WTC11 (cell line): Measurements from ENCODE around the gene GLE1. TPM values are rescaled to one million over a fixed set of nuclear protein-coding genes. Genes with fewer than 3 reads are reported as not detected.

Experiments used
- ATAC-seq: fragments of 200-7000 bp; cut with Tn5 transposase; 2 replicates; pipeline ENCODE4 v1.10.0; 2021; ENCODE audit warnings: mild to moderate bottlenecking, moderate library complexity
- CTCF ChIA-PET: fragments of 300-600 bp; sonication (Branson Sonifier 250); formaldehyde crosslinking; loops from one replicate; lab custom pipeline; 2021; ENCODE audit warnings: antibody characterized with exemption; lab: Charles Lee
- POLR2A ChIA-PET: fragments of 350-600 bp; sonication (Branson Sonifier 250); formaldehyde crosslinking; loops from one replicate; lab custom pipeline; 2021; ENCODE audit warnings: antibody characterized with exemption; lab: Charles Lee
- DNase-seq: peaks from one replicate; pipeline ENCODE4 v3.0.0; 2021; ENCODE audit warnings: low spot score
- H3K27ac Mint-ChIP-seq: 2 replicates; pipeline ENCODE4 v1.8.0; 2021; ENCODE audit warnings: mixed read lengths
- H3K27me3 Mint-ChIP-seq: 2 replicates; pipeline ENCODE4 v1.8.0; 2021; ENCODE audit warnings: low read depth, mild to moderate bottlenecking, moderate library complexity, mixed read lengths
- H3K36me3 Mint-ChIP-seq: 2 replicates; pipeline ENCODE4 v1.8.0; 2021; ENCODE audit warnings: mixed read lengths
- H3K4me1 Mint-ChIP-seq: 2 replicates; pipeline ENCODE4 v1.8.0; 2022; ENCODE audit warnings: mixed read lengths
- H3K4me3 Mint-ChIP-seq: 2 replicates; pipeline ENCODE4 v1.8.0; 2021; ENCODE audit warnings: mild to moderate bottlenecking, moderate library complexity, mixed read lengths
- H3K9me3 Mint-ChIP-seq: 2 replicates; pipeline ENCODE4 v1.8.0; 2021; ENCODE audit warnings: mixed read lengths
- ATF1 ChIP-seq: sonication (generic); formaldehyde crosslinking; IDR thresholded peaks from 2 replicates; pipeline ENCODE4 v1.8.1; 2023; ENCODE audit warnings: mild to moderate bottlenecking, moderate library complexity, missing genetic modification reagents
- CBFB ChIP-seq: sonication (generic); formaldehyde crosslinking; IDR thresholded peaks from 2 replicates; pipeline ENCODE4 v1.8.1; 2022; ENCODE audit warnings: mild to moderate bottlenecking, low read depth, missing genetic modification reagents
- ESRRA ChIP-seq: sonication (generic); formaldehyde crosslinking; IDR thresholded peaks from 2 replicates; pipeline ENCODE4 v1.8.1; 2022; ENCODE audit warnings: mild to moderate bottlenecking, missing genetic modification reagents, borderline replicate concordance
- FOXK1 ChIP-seq: sonication (generic); formaldehyde crosslinking; IDR thresholded peaks from 2 replicates; pipeline ENCODE4 v1.8.0; 2022; ENCODE audit warnings: mild to moderate bottlenecking, moderate library complexity, missing genetic modification reagents
- FOXP1 ChIP-seq: sonication (generic); formaldehyde crosslinking; IDR thresholded peaks from 2 replicates; pipeline ENCODE4 v1.8.0; 2022; ENCODE audit warnings: missing genetic modification reagents, mild to moderate bottlenecking, moderate library complexity, borderline replicate concordance
- GABPB1 ChIP-seq: sonication (generic); formaldehyde crosslinking; IDR thresholded peaks from 2 replicates; pipeline ENCODE4 v1.8.1; 2023; ENCODE audit warnings: mild to moderate bottlenecking, missing genetic modification reagents
- GRHL2 ChIP-seq: fragments of 250-450 bp; sonication (Bioruptor Pico); IDR thresholded peaks from 2 replicates; pipeline ENCODE4 v1.8.0; 2022; ENCODE audit warnings: mild to moderate bottlenecking, moderate library complexity; ENCODE audit not compliant: insufficient replicate concordance, severe bottlenecking
- GTF2I ChIP-seq: fragments of 250-450 bp; sonication (Bioruptor Pico); conservative IDR thresholded peaks from 2 replicates; pipeline ENCODE4 v1.4.0; 2021; ENCODE audit warnings: mild to moderate bottlenecking
- JUN ChIP-seq: sonication (generic); formaldehyde crosslinking; IDR thresholded peaks from 2 replicates; pipeline ENCODE4 v1.8.0; 2023; ENCODE audit warnings: mild to moderate bottlenecking, missing genetic modification reagents
- MXD4 ChIP-seq: fragments of 250-450 bp; sonication (Bioruptor Pico); IDR thresholded peaks from 2 replicates; pipeline ENCODE4 v1.8.0; 2021; ENCODE audit warnings: mild to moderate bottlenecking, moderate library complexity, borderline replicate concordance
- MYBL2 ChIP-seq: sonication (generic); formaldehyde crosslinking; IDR thresholded peaks from 2 replicates; pipeline ENCODE4 v1.8.1; 2023; ENCODE audit warnings: mild to moderate bottlenecking, moderate library complexity, missing genetic modification reagents
- NFE2L1 ChIP-seq: sonication (generic); formaldehyde crosslinking; IDR thresholded peaks from 2 replicates; pipeline ENCODE4 v1.8.1; 2023; ENCODE audit warnings: missing genetic modification reagents
- NR1H2 ChIP-seq: sonication (generic); formaldehyde crosslinking; IDR thresholded peaks from 2 replicates; pipeline ENCODE4 v1.9.0; 2021; ENCODE audit warnings: mild to moderate bottlenecking, moderate library complexity, missing genetic modification reagents
- NR3C1 ChIP-seq: sonication (generic); formaldehyde crosslinking; conservative IDR thresholded peaks from 2 replicates; pipeline ENCODE4 v1.8.1; 2023; ENCODE audit warnings: low read depth, mild to moderate bottlenecking, missing genetic modification reagents
- PRDM15 ChIP-seq: sonication (generic); formaldehyde crosslinking; IDR thresholded peaks from 2 replicates; pipeline ENCODE4 v1.8.0; 2022; ENCODE audit warnings: missing genetic modification reagents
- SMAD3 ChIP-seq: sonication (generic); formaldehyde crosslinking; IDR thresholded peaks from 2 replicates; pipeline ENCODE4 v1.8.0; 2022; ENCODE audit warnings: missing genetic modification reagents, mild to moderate bottlenecking, borderline replicate concordance
- ZNF138 ChIP-seq: sonication (generic); formaldehyde crosslinking; conservative IDR thresholded peaks from 2 replicates; pipeline ENCODE4 v1.8.1; 2022; ENCODE audit warnings: mild to moderate bottlenecking, moderate library complexity, missing genetic modification reagents
- ZNF263 ChIP-seq: sonication (generic); formaldehyde crosslinking; IDR thresholded peaks from 2 replicates; pipeline ENCODE4 v1.8.1; 2022; ENCODE audit warnings: low read depth, mild to moderate bottlenecking, moderate library complexity, missing genetic modification reagents
- ZNF396 ChIP-seq: fragments of 250-450 bp; sonication (Bioruptor Pico); IDR thresholded peaks from 2 replicates; pipeline ENCODE4 v1.8.0; 2021; ENCODE audit warnings: mild to moderate bottlenecking, moderate library complexity, borderline replicate concordance
- ZNF423 ChIP-seq: fragments of 250-450 bp; sonication (Bioruptor Pico); IDR thresholded peaks from 2 replicates; pipeline ENCODE4 v2.1.2; 2022; ENCODE audit warnings: mild to moderate bottlenecking, moderate library complexity
- ZNF532 ChIP-seq: fragments of 250-450 bp; sonication (Bioruptor Pico); IDR thresholded peaks from 2 replicates; pipeline ENCODE4 v1.9.0; 2021; ENCODE audit warnings: mild to moderate bottlenecking, borderline replicate concordance
- ZNF671 ChIP-seq: fragments of 250-450 bp; sonication (Bioruptor Pico); IDR thresholded peaks from 2 replicates; pipeline ENCODE4 v1.8.0; 2021; ENCODE audit warnings: mild to moderate bottlenecking
- total RNA-seq: library from RNA; stranded (reverse); gene quantifications from 3 replicates; pipeline ENCODE4 v1.2.3, GENCODE V29; 2021
- TF ChIP-seq, protein P1 (sequence below): fragments of 250-450 bp; sonication (Bioruptor Pico); IDR thresholded peaks from 2 replicates; pipeline ENCODE4 v1.9.0; 2021; ENCODE audit warnings: mild to moderate bottlenecking
- TF ChIP-seq, protein P2 (sequence below): fragments of 250-450 bp; sonication (Bioruptor Pico); IDR thresholded peaks from 2 replicates; pipeline ENCODE4 v1.9.0; 2021; ENCODE audit warnings: mild to moderate bottlenecking
- TF ChIP-seq, protein P3 (sequence below): sonication (generic); formaldehyde crosslinking; IDR thresholded peaks from 2 replicates; pipeline ENCODE4 v1.8.1; 2022; ENCODE audit warnings: mild to moderate bottlenecking, moderate library complexity, missing genetic modification reagents

GLE1 gene
- total RNA-seq, 1 experiment from 2014 or later = 19.7 TPM

DNA sequence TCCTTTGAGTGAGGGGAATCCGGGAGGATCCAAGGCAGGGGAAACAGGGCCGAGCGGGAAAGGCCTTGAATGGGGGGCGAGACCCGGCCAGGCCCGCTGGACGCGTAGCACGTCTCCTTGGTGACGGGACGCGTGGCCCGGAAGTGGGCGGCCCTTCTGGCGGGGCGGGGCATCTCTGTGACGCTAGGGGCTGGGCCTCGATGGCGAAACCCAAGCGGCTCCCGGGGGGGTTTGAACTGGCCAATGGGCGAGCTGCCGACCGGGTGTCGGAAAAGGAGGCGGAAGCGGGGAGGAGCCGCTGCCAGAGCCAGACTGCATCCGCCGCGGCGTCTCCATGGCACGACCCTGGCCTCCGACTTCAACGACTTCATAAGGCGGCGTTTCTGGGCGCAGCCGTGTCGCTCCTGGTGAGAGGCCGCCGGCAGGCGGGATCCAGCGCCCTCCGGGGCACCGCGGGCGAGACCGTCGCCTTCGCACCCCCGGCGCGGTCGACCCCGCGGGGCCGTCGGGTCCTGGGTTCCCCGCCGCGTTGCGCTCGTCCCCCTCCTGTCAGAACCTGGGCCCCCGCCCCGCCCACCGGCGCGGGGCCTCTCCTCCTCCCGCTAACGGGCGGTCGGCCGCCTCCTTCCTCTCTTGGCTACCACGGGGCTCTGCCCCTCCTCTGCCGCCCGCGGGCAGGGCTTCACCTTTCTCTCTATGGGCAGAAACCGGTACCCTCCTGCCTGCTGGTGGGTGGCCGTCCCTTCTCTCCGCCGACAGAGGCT lies 48.5 kb upstream of the GLE1 start, which contains the start of gene ODF2:
Gene ODF2, plus strand, starts transcription at position 158 of the 764 bp plus-strand sequence. Its CDS starts 86 bp downstream, at position 244.
- peak within 1 kb of the TSS; percentile 85 for H3K4me3 Mint-ChIP-seq
- DNase-seq (peak; percentile 99), ATAC-seq (peak; percentile 87)
- H3K27me3 Mint-ChIP-seq = peaks cover 82% of the 10 kb centered on the region
- ChIA-PET CTCF (interaction anchor here (1.0 to 4.6 kb wide), 4 partner anchors 17 to 114 kb away, joined by 3 to 26 read pairs (median 6); partner anchors contain the start of gene CERCAM), POLR2A (interaction anchor here (0.5 to 0.8 kb wide), 4 partner anchors 95 to 190 kb away, joined by 3 to 7 read pairs (median 4); partner anchors contain the start of genes GOLGA2 and SWI5)
- H3K4me1 Mint-ChIP-seq = peaks cover 14% of the 10 kb centered on the region
- peaks cover 18% of the 10 kb centered on the region for H3K36me3 Mint-ChIP-seq
- H3K9me3 Mint-ChIP-seq = no peaks in the 10 kb centered on the region
- peak within 1 kb of the TSS; percentile 82 for H3K27ac Mint-ChIP-seq
- no peak for TF ChIP-seq NFE2L1 (CRISPR knock-in tag)
- no peak for TF ChIP-seq ZNF138
- no peak for TF ChIP-seq ZNF396
- no peak for TF ChIP-seq GTF2I (CRISPR knock-in tag)
- TF ChIP-seq ZNF532 (CRISPR knock-in tag) = no peak
- TF ChIP-seq MXD4 = no peak
- no peak for TF ChIP-seq ATF1
- TF ChIP-seq ZNF671 (CRISPR knock-in tag) = no peak
- TF ChIP-seq ZNF423 (CRISPR knock-in tag) = no peak
- no peak for TF ChIP-seq ZNF263
- TF ChIP-seq NR3C1 (CRISPR knock-in tag) = no peak
- TF ChIP-seq, protein P1, sequence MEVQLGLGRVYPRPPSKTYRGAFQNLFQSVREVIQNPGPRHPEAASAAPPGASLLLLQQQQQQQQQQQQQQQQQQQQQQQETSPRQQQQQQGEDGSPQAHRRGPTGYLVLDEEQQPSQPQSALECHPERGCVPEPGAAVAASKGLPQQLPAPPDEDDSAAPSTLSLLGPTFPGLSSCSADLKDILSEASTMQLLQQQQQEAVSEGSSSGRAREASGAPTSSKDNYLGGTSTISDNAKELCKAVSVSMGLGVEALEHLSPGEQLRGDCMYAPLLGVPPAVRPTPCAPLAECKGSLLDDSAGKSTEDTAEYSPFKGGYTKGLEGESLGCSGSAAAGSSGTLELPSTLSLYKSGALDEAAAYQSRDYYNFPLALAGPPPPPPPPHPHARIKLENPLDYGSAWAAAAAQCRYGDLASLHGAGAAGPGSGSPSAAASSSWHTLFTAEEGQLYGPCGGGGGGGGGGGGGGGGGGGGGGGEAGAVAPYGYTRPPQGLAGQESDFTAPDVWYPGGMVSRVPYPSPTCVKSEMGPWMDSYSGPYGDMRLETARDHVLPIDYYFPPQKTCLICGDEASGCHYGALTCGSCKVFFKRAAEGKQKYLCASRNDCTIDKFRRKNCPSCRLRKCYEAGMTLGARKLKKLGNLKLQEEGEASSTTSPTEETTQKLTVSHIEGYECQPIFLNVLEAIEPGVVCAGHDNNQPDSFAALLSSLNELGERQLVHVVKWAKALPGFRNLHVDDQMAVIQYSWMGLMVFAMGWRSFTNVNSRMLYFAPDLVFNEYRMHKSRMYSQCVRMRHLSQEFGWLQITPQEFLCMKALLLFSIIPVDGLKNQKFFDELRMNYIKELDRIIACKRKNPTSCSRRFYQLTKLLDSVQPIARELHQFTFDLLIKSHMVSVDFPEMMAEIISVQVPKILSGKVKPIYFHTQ (CRISPR knock-in tag) = no peak
- no peak for TF ChIP-seq PRDM15 (CRISPR knock-in tag)
- TF ChIP-seq GRHL2 (CRISPR knock-in tag) = no peak
- no peak for TF ChIP-seq JUN (CRISPR knock-in tag)
- no peak for TF ChIP-seq FOXK1 (CRISPR knock-in tag)
- no peak for TF ChIP-seq NR1H2 (CRISPR knock-in tag)
- no peak; the same call in 1 of the 2 replicates for TF ChIP-seq FOXP1 (CRISPR knock-in tag)
- TF ChIP-seq CBFB (CRISPR knock-in tag) = no peak
- no peak for TF ChIP-seq SMAD3 (CRISPR knock-in tag)
- no peak; the same call in 1 of the 2 replicates for TF ChIP-seq MYBL2
- TF ChIP-seq, protein P2, sequence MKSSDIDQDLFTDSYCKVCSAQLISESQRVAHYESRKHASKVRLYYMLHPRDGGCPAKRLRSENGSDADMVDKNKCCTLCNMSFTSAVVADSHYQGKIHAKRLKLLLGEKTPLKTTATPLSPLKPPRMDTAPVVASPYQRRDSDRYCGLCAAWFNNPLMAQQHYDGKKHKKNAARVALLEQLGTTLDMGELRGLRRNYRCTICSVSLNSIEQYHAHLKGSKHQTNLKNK (CRISPR knock-in tag) = no peak
- TF ChIP-seq ESRRA (CRISPR knock-in tag) = no peak
- TF ChIP-seq GABPB1 (CRISPR knock-in tag) = peak; percentile 34; the same call in 1 of the 2 replicates
- TF ChIP-seq, protein P3, sequence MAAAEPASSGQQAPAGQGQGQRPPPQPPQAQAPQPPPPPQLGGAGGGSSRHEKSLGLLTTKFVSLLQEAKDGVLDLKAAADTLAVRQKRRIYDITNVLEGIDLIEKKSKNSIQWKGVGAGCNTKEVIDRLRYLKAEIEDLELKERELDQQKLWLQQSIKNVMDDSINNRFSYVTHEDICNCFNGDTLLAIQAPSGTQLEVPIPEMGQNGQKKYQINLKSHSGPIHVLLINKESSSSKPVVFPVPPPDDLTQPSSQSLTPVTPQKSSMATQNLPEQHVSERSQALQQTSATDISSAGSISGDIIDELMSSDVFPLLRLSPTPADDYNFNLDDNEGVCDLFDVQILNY = no peak; the same call in 1 of the 2 replicates
